Mucosa of descending colon (tissue), 3 donors: Measurements from ENCODE around the gene RALGPS2. TPM values are rescaled to one million over a fixed set of nuclear protein-coding genes. Genes with fewer than 3 reads are reported as not detected.

Experiments
- ATAC-seq: fragments of 200-7000 bp; cut with Tn5 transposase; one replicate; pipeline ENCODE4 v1.9.1; 2020; ENCODE audit warnings: mild to moderate bottlenecking, moderate library complexity
- DNase-seq, 3 donors: peaks; one replicate each; pipeline ENCODE4 v3.0.0-alpha.2; 2020
- H3K36me3 ChIP-seq: fragments of 200-600 bp; one replicate; pipeline ENCODE4 v1.8.0; 2021; ENCODE audit warnings: low read depth, mild to moderate bottlenecking
- H3K4me1 ChIP-seq: fragments of 200-600 bp; one replicate; pipeline ENCODE4 v1.8.0; 2021; ENCODE audit warnings: low read depth, mild to moderate bottlenecking
- H3K4me3 ChIP-seq: fragments of 200-600 bp; one replicate; pipeline ENCODE4 v1.8.0; 2021; ENCODE audit warnings: mild to moderate bottlenecking
- H3K9me3 ChIP-seq: fragments of 200-600 bp; one replicate; pipeline ENCODE4 v1.8.0; 2021; ENCODE audit warnings: mild to moderate bottlenecking
- CTCF ChIP-seq: fragments of 200-600 bp; IDR thresholded peaks from one replicate; pipeline ENCODE4 v1.8.0; 2022; ENCODE audit warnings: antibody characterized with exemption, mild to moderate bottlenecking
- intact Hi-C, 2 donors: fragments of 100-400 bp; cut with DNase I in 1 of 2; cut with micrococcal nuclease in 1 of 2; formaldehyde crosslinking; loops; one replicate each; pipeline versions ENCODE4 v1.11.0 to v1.11.1; 2022; cut with DNase I, micrococcal nuclease
- total RNA-seq, 3 donors: library from RNA; stranded (reverse); fragmentation: NEBNext Ultra II Directional in 2 of 3; extraction: Animal tissue kit (Norgen Biotek cat#: 25700) in 2 of 3; gene quantifications; one replicate each; pipeline versions ENCODE4 v1.2.1 to v1.2.4, GENCODE V29; 2021 to 2023
- donor health status: DM: no; HTN: no; CAD: no; lungs with moderate emphysema.
- donor health status: DM: no; HTN: no; CAD: no.
- donor health status: DM: no; HTN: yes; CAD: no.

The RALGPS2 gene
- total RNA-seq, 3 donors from 2014 or later: 25.9 to 49.9 (median 36.4) TPM

- intact Hi-C loops: no loop called here
- no peak for ATAC-seq
- no peaks in the 10 kb centered on the region for H3K9me3 ChIP-seq
- H3K36me3 ChIP-seq: no peaks in the 10 kb centered on the region
- no peaks in the 10 kb centered on the region for H3K4me1 ChIP-seq
- H3K4me3 ChIP-seq: no peak overlapping the region
- no peak for DNase-seq
- TF ChIP-seq CTCF: no peak
Observed at GRCh38 chr1:178899402-178899801, 174.4 kb downstream of the RALGPS2 start.

GRCh38 chr1:178901482-178902125, 176.6 kb downstream of the RALGPS2 start:
- intact Hi-C loops: no loop called here
- H3K36me3 ChIP-seq: no peaks in the 10 kb centered on the region

DNA sequence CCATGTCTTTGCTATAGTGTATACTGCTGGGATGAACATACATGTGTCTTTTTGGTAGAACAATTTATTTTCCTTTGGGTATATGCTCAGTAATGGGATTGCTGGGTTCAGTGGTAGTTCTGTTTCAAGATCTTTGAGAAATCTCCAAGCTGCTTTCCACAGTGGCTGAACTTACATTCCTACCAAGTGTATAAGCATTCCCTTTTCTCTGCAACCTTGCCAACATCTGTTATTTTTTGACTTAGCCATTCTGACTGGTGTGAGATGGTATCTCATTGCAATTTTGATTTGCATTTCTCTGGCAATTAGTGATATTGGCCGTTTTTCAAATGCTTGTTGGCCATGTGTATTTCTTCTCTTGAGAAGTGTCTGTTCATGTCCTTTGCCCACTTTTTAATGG, 183.3 kb downstream of the RALGPS2 start:
- ATAC-seq (no peak), DNase-seq (no peak)
- Histone ChIP-seq H3K36me3 (no peaks in the 10 kb centered on the region), H3K4me3 (no peak overlapping the region), H3K9me3 (no peaks in the 10 kb centered on the region), H3K4me1 (no peaks in the 10 kb centered on the region)
- no peak for TF ChIP-seq CTCF
- intact Hi-C loops: no loop called here

More at GRCh38 chr1:178901482-178902125, 176.6 kb downstream of the RALGPS2 start:
- no peak overlapping the region for H3K4me3 ChIP-seq
- no peaks in the 10 kb centered on the region for H3K9me3 ChIP-seq
- DNase-seq (no peak), ATAC-seq (no peak)
- no peak for TF ChIP-seq CTCF
- H3K4me1 ChIP-seq: no peaks in the 10 kb centered on the region

GRCh38 chr1:178910023-178910422, 185.0 kb downstream of the RALGPS2 start:
- Histone ChIP-seq H3K4me3 (no peak overlapping the region), H3K4me1 (no peaks in the 10 kb centered on the region), H3K9me3 (no peaks in the 10 kb centered on the region), H3K36me3 (no peaks in the 10 kb centered on the region)
- intact Hi-C loops: no loop called here
- ATAC-seq (no peak), DNase-seq (no peak)
- TF ChIP-seq CTCF: no peak

- TF ChIP-seq CTCF: no peak
- ATAC-seq: no peak
- intact Hi-C loops: no loop called here
Observed at GRCh38 chr1:178912597-178912996, 187.6 kb downstream of the RALGPS2 start.

More at GRCh38 chr1:178912597-178912996, 187.6 kb downstream of the RALGPS2 start:
- DNase-seq: no peak
- no peak overlapping the region for H3K4me3 ChIP-seq
- no peaks in the 10 kb centered on the region for H3K36me3 ChIP-seq
- H3K9me3 ChIP-seq: no peaks in the 10 kb centered on the region
- H3K4me1 ChIP-seq: no peaks in the 10 kb centered on the region
